Gastroesophageal sphincter (tissue), 4 donors: Measurements from ENCODE around the gene SLC2A11. TPM values are rescaled to one million over a fixed set of nuclear protein-coding genes. Genes with fewer than 3 reads are reported as not detected.

Experiments
- ATAC-seq: fragments of 150-250 bp; one replicate; pipeline ENCODE4 v1.9.1; 2016; ENCODE audit warnings: mild to moderate bottlenecking, moderate library complexity
- H3K27ac ChIP-seq, 4 donors: fragments of 200-600 bp; sonication (generic) in 3 of 4; 1 replicate in 3 of 4; 2 replicates in 1 of 4; pipeline ENCODE4 v1.5.1; 2016 to 2019
- H3K27me3 ChIP-seq: fragments of 200-600 bp; sonication (generic); one replicate; pipeline ENCODE4 v1.5.1; 2019
- H3K36me3 ChIP-seq, 2 donors: fragments of 200-600 bp; sonication (generic); one replicate each; pipeline ENCODE4 v1.5.1; 2019; ENCODE audit warnings: control low read depth in 1 of 2
- H3K4me1 ChIP-seq, 3 donors: fragments of 200-600 bp; sonication (generic); 1 replicate in 2 of 3; 2 replicates in 1 of 3; pipeline ENCODE4 v1.5.1; 2016 to 2019; ENCODE audit warnings: control low read depth in 2 of 3
- H3K4me3 ChIP-seq, 2 donors: fragments of 200-600 bp; sonication (generic); one replicate each; pipeline ENCODE4 v1.5.1; 2019; ENCODE audit warnings: mild to moderate bottlenecking in 1 of 2, moderate library complexity in 1 of 2
- H3K9me3 ChIP-seq, 3 donors: fragments of 200-600 bp; sonication (generic); one replicate each; pipeline ENCODE4 v1.5.1; 2017 to 2019; ENCODE audit warnings: control low read depth in 2 of 3
- CTCF ChIP-seq, 4 experiments: fragments of 200-600 bp in 2 of 4; fragments of 450-650 bp in 2 of 4; sonication (generic) in 1 of 4; IDR thresholded peaks; one replicate each; pipeline ENCODE4 v1.5.1; 2017 to 2019; ENCODE audit warnings: antibody characterized with exemption in 4 of 4, mild to moderate bottlenecking in 2 of 4, moderate library complexity in 2 of 4
- EP300 ChIP-seq: sonication (generic); formaldehyde crosslinking; IDR thresholded peaks from one replicate; pipeline ENCODE4 v1.6.1; 2017; ENCODE audit warnings: antibody characterized with exemption, mild to moderate bottlenecking
- POLR2A ChIP-seq, 2 donors: fragments of 450-650 bp; IDR thresholded peaks; one replicate each; pipeline ENCODE4 v1.6.1; 2017; ENCODE audit warnings: antibody characterized with exemption in 2 of 2, mild to moderate bottlenecking in 2 of 2, moderate library complexity in 1 of 2
- POLR2AphosphoS5 ChIP-seq: sonication (generic); formaldehyde crosslinking; IDR thresholded peaks from one replicate; pipeline ENCODE4 v1.6.1; 2017; ENCODE audit warnings: antibody characterized with exemption
- WGBS, 2 donors: methylation state at CpG; one replicate each; pipeline ENCODE4 v1.1.5; 2018; ENCODE audit warnings: low coverage in 1 of 2; 5-methylcytosine and 5-hydroxymethylcytosine counted together
- total RNA-seq, 4 donors: library from RNA; depleted of rRNA; stranded (reverse); fragments of >200 nt; gene quantifications; one replicate each; pipeline ENCODE4 v1.1.0, GENCODE V29; 2016

SLC2A11 gene
- 10 to 100 TPM in 3 of 4 donors, 1 to 10 TPM in 1; 7.3 to 39.8 (median 18.8) TPM for total RNA-seq

- H3K9me3 ChIP-seq = no peaks in the 10 kb centered on the region
- peak; percentile 97 for ATAC-seq
- TF ChIP-seq POLR2A (IDR thresholded peaks at IDR 0.05) (peak in 1 of 2 donors; percentile 82), EP300 (no peak), CTCF (IDR thresholded peaks at IDR 0.05) (peak in 3 of 4 experiments; percentile 36 to 53 (median 44)), POLR2AphosphoS5 (peak; percentile 91)
- H3K4me1 ChIP-seq = peaks cover 0 to 28% (median 7%) of the 10 kb centered on the region in 3 donors
- H3K27ac ChIP-seq = peak within 1 kb of the TSS; percentile 79 to 98 (median 96)
- 0% methylated on average over 3 to 8 of the region's 60 CpGs for WGBS, 2 donors
- H3K27me3 ChIP-seq = no peaks in the 10 kb centered on the region
- H3K4me3 ChIP-seq = peak within 1 kb of the TSS; percentile 58 to 75
- H3K36me3 ChIP-seq = peaks cover 0 to 13% of the 10 kb centered on the region in 2 donors
Observed at GRCh38 chr22:23857606-23858483, at the start of gene SLC2A11. TSS of gene SLC2A11 (plus strand) at chr22:23857875. CDS start at chr22:23858000, 125 bp downstream.

- Histone ChIP-seq H3K27ac (no peak overlapping the region), H3K36me3 (peaks cover 0 to 89% of the 10 kb centered on the region in 2 donors), H3K9me3 (no peaks in the 10 kb centered on the region), H3K4me1 (no peaks in the 10 kb centered on the region), H3K27me3 (no peaks in the 10 kb centered on the region), H3K4me3 (no peak overlapping the region)
- no peak for TF ChIP-seq CTCF (IDR thresholded peaks at IDR 0.05)
- no peak for TF ChIP-seq POLR2A (IDR thresholded peaks at IDR 0.05)
- no peak for TF ChIP-seq POLR2AphosphoS5
- no peak for TF ChIP-seq EP300
- no peak for ATAC-seq
- WGBS, 2 donors = 96 to 100% methylated on average over 4 of the region's 4 CpGs
Observed at GRCh38 chr22:23812378-23812777, 45.3 kb upstream of the SLC2A11 start.

- TF ChIP-seq POLR2A (IDR thresholded peaks at IDR 0.05) (no peak), POLR2AphosphoS5 (no peak), EP300 (no peak), CTCF (IDR thresholded peaks at IDR 0.05) (no peak)
- peaks cover 0 to 90% of the 10 kb centered on the region in 2 donors for H3K36me3 ChIP-seq
Observed at GRCh38 chr22:23815541-23816155, 42.0 kb upstream of the SLC2A11 start.

GRCh38 chr22:23816156-23816976 lies 41.3 kb upstream of the SLC2A11 start:
- no peaks in the 10 kb centered on the region for H3K4me1 ChIP-seq
- no peaks in the 10 kb centered on the region for H3K27me3 ChIP-seq
- H3K9me3 ChIP-seq = no peaks in the 10 kb centered on the region
- WGBS, 2 donors = 90% methylated on average over 8 to 10 of the region's 18 CpGs
- peaks cover 0 to 90% of the 10 kb centered on the region in 2 donors for H3K36me3 ChIP-seq
- TF ChIP-seq POLR2A (IDR thresholded peaks at IDR 0.05) (no peak), CTCF (IDR thresholded peaks at IDR 0.05) (no peak), POLR2AphosphoS5 (no peak), EP300 (no peak)
- H3K27ac ChIP-seq = no peak overlapping the region
- no peak for ATAC-seq
- H3K4me3 ChIP-seq = no peak overlapping the region

More at GRCh38 chr22:23815541-23816155, 42.0 kb upstream of the SLC2A11 start:
- WGBS, 2 donors = 64 to 70% methylated on average over 7 to 10 of the region's 10 CpGs
- no peak for ATAC-seq
- no peaks in the 10 kb centered on the region for H3K27me3 ChIP-seq
- no peak overlapping the region for H3K4me3 ChIP-seq
- H3K4me1 ChIP-seq = no peaks in the 10 kb centered on the region
- H3K9me3 ChIP-seq = no peaks in the 10 kb centered on the region
- H3K27ac ChIP-seq = no peak overlapping the region
